Gastrocnemius medialis (tissue), 4 donors: ENCODE results near the gene B3GNT7.

Experiments used
- POLR2A ChIP-seq, 2 donors: fragments of 450-650 bp; IDR thresholded peaks; one replicate each; pipeline ENCODE4 v1.6.1; 2017; ENCODE audit warnings: antibody characterized with exemption in 2 of 2, mild to moderate bottlenecking in 2 of 2, moderate library complexity in 2 of 2
- TF ChIP-seq, protein P1 (sequence below), 5 experiments: fragments of 450-650 bp in 3 of 5; fragments of 200-600 bp in 2 of 5; sonication (generic) in 2 of 5; IDR thresholded peaks in 4 of 5; conservative IDR thresholded peaks in 1 of 5; 1 replicate in 4 of 5; 2 replicates in 1 of 5; pipeline ENCODE4 v1.5.1; 2016 to 2019; ENCODE audit warnings: antibody characterized with exemption in 5 of 5, mild to moderate bottlenecking in 3 of 5, moderate library complexity in 3 of 5

- TF ChIP-seq, protein P1, sequence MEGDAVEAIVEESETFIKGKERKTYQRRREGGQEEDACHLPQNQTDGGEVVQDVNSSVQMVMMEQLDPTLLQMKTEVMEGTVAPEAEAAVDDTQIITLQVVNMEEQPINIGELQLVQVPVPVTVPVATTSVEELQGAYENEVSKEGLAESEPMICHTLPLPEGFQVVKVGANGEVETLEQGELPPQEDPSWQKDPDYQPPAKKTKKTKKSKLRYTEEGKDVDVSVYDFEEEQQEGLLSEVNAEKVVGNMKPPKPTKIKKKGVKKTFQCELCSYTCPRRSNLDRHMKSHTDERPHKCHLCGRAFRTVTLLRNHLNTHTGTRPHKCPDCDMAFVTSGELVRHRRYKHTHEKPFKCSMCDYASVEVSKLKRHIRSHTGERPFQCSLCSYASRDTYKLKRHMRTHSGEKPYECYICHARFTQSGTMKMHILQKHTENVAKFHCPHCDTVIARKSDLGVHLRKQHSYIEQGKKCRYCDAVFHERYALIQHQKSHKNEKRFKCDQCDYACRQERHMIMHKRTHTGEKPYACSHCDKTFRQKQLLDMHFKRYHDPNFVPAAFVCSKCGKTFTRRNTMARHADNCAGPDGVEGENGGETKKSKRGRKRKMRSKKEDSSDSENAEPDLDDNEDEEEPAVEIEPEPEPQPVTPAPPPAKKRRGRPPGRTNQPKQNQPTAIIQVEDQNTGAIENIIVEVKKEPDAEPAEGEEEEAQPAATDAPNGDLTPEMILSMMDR (IDR thresholded peaks at IDR 0.05 in 4 of 5, conservative IDR thresholded peaks at IDR 0.05 in 1 of 5), result no peak
- no peak for TF ChIP-seq POLR2A (IDR thresholded peaks at IDR 0.05)
Measured at GRCh38 chr2:231397928-231398294, 2.4 kb downstream of the B3GNT7 start.
